Esophagus squamous epithelium (tissue), 4 donors: ENCODE data around the gene ELL2.

Experiments used
- POLR2A ChIP-seq, 4 donors: fragments of 450-650 bp; IDR thresholded peaks; one replicate each; pipeline ENCODE4 v1.6.1; 2017; ENCODE audit warnings: antibody characterized with exemption in 4 of 4, mild to moderate bottlenecking in 4 of 4, moderate library complexity in 3 of 4
- TF ChIP-seq, protein P1 (sequence below), 6 experiments: fragments of 450-650 bp in 4 of 6; fragments of 200-600 bp in 2 of 6; sonication (generic) in 2 of 6; IDR thresholded peaks; one replicate each; pipeline ENCODE4 v1.5.1; 2016 to 2019; ENCODE audit warnings: antibody characterized with exemption in 6 of 6, mild to moderate bottlenecking in 4 of 6, moderate library complexity in 4 of 6

DNA sequence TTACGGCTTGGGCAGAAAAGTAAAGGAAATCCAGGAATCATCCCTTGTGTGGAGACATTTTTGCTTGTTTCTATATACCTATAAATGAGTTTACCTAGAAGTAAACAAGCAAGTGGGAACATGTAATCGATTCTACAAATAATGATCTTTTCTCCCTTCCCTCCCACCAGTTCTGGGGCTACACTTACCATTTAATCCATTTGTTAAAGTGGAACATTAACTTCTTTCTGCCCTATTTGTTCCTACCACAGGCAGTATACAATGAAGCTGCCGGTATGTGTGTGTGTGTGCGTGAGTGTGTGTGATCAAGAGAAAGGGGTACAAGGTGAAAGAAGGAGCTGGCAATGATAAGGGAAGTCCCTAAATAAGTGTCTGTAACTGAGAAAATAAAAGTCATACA, 26.4 kb upstream of the ELL2 start:
- TF ChIP-seq, protein P1, sequence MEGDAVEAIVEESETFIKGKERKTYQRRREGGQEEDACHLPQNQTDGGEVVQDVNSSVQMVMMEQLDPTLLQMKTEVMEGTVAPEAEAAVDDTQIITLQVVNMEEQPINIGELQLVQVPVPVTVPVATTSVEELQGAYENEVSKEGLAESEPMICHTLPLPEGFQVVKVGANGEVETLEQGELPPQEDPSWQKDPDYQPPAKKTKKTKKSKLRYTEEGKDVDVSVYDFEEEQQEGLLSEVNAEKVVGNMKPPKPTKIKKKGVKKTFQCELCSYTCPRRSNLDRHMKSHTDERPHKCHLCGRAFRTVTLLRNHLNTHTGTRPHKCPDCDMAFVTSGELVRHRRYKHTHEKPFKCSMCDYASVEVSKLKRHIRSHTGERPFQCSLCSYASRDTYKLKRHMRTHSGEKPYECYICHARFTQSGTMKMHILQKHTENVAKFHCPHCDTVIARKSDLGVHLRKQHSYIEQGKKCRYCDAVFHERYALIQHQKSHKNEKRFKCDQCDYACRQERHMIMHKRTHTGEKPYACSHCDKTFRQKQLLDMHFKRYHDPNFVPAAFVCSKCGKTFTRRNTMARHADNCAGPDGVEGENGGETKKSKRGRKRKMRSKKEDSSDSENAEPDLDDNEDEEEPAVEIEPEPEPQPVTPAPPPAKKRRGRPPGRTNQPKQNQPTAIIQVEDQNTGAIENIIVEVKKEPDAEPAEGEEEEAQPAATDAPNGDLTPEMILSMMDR (IDR thresholded peaks at IDR 0.05) = no peak
- no peak for TF ChIP-seq POLR2A (IDR thresholded peaks at IDR 0.05)
